Lung (tissue), 12 donors: ENCODE data around the gene FAM110D. TPM values are rescaled to one million over a fixed set of nuclear protein-coding genes. Genes with fewer than 3 reads are reported as not detected.
A peak's percentile ranks its signal among the peaks of the same experiment; 100 is the strongest.

Experiments used
- ATAC-seq: fragments of 200-7000 bp; cut with Tn5 transposase; one replicate; pipeline ENCODE4 v1.9.1; 2020; ENCODE audit warnings: moderate number of reproducible peaks; ENCODE audit not compliant: insufficient read depth, low FRiP score
- DNase-seq, 3 donors: peaks; one replicate each; pipeline ENCODE4 v3.0.0-alpha.2; 2013 to 2017
- H3K27ac ChIP-seq, 2 donors: one replicate each; pipeline ENCODE4 v1.5.1; 2013; ENCODE audit warnings: mild to moderate bottlenecking in 2 of 2, moderate library complexity in 2 of 2, control low read depth in 1 of 2, inconsistent platforms in 1 of 2, low read depth in 1 of 2, low read length in 1 of 2
- H3K27me3 ChIP-seq, 3 donors: one replicate each; pipeline ENCODE4 v1.5.1; 2013; ENCODE audit warnings: low read length in 2 of 3; ENCODE audit not compliant: control insufficient read depth in 3 of 3, insufficient read depth in 3 of 3
- H3K36me3 ChIP-seq, 4 donors: one replicate each; pipeline ENCODE4 v1.5.1; 2013; ENCODE audit warnings: low read length in 4 of 4, mild to moderate bottlenecking in 1 of 4, moderate library complexity in 1 of 4; ENCODE audit not compliant: control insufficient read depth in 4 of 4, insufficient read depth in 4 of 4
- H3K4me1 ChIP-seq, 5 donors: one replicate each; pipeline ENCODE4 v1.5.1; 2013; ENCODE audit warnings: low read length in 5 of 5, mild to moderate bottlenecking in 2 of 5, moderate library complexity in 1 of 5; ENCODE audit not compliant: control insufficient read depth in 5 of 5, insufficient read depth in 5 of 5
- H3K4me3 ChIP-seq: one replicate; pipeline ENCODE4 v1.5.1; 2013; ENCODE audit warnings: mild to moderate bottlenecking, control low read depth, moderate library complexity
- H3K9ac ChIP-seq, 2 donors: one replicate each; pipeline ENCODE4 v1.5.1; 2013; ENCODE audit warnings: low read length in 2 of 2, control low read depth in 1 of 2; ENCODE audit not compliant: insufficient read depth in 1 of 2
- H3K9me3 ChIP-seq, 4 donors: one replicate each; pipeline ENCODE4 v1.5.1; 2013; ENCODE audit warnings: low read length in 3 of 4, mild to moderate bottlenecking in 1 of 4, moderate library complexity in 1 of 4; ENCODE audit not compliant: control insufficient read depth in 4 of 4, insufficient read depth in 3 of 4
- CTCF ChIP-seq: IDR thresholded peaks from 2 replicates; pipeline ENCODE4 v1.5.1; 2012; ENCODE audit warnings: mild to moderate bottlenecking; ENCODE audit errors: control extremely low read depth, extremely low read depth
- WGBS, 2 donors: extraction: QIAGEN DNeasy Blood & Tissue Kit; methylation state at CpG; one replicate each; pipeline ENCODE4 v1.1.7; 2013; 5-methylcytosine and 5-hydroxymethylcytosine counted together
- polyA plus RNA-seq, 2 donors: library from polyadenylated mRNA; stranded (reverse); fragments of 200-250 nt; gene quantifications; one replicate each; pipeline ENCODE4 v1.2.1, GENCODE V29; 2013
- total RNA-seq, 2 donors: library from RNA; depleted of rRNA in 1 of 2; stranded (reverse); fragments of >200 nt in 1 of 2; gene quantifications; one replicate each; pipeline ENCODE4 v1.2.1, GENCODE V29; 2014 to 2021
- donor health status: control.
- donor health status: control.
- donor health status: Bipolar disorder and iron deficiency.
- donor health status: healthy.
- donor health status: DM: yes; HTN: yes; CAD: no.

The FAM110D gene
- total and polyA plus RNA-seq, 4 donors, result 1.1 to 3.4 (median 3.1) TPM

- no peaks in the 10 kb centered on the region for H3K9me3 ChIP-seq
- H3K36me3 ChIP-seq, result no peaks in the 10 kb centered on the region
- TF ChIP-seq CTCF, result no peak
- H3K27me3 ChIP-seq, result no peaks in the 10 kb centered on the region
- H3K4me1 ChIP-seq, result peaks cover 0 to 40% (median 7%) of the 10 kb centered on the region in 5 donors
- H3K9ac ChIP-seq, result no peak overlapping the region
- peak overlapping the region; percentile 40 for H3K4me3 ChIP-seq
- ATAC-seq (no peak), DNase-seq (no peak)
- WGBS, 2 donors, result 21 to 29% methylated on average over 21 of the region's 21 CpGs
- H3K27ac ChIP-seq, result peak overlapping the region in 1 of 2 donors; percentile 87
Measured at GRCh38 chr1:26162220-26162709, 3.4 kb downstream of the FAM110D start.

GRCh38 chr1:26163684-26164035 lies 4.8 kb downstream of the FAM110D start:
- 61 to 65% methylated on average over 9 of the region's 9 CpGs for WGBS, 2 donors
- no peak overlapping the region for H3K4me3 ChIP-seq
- H3K4me1 ChIP-seq, result peaks cover 0 to 36% (median 5%) of the 10 kb centered on the region in 5 donors
- DNase-seq, result no peak
- no peak overlapping the region for H3K9ac ChIP-seq
- TF ChIP-seq CTCF, result no peak
- no peaks in the 10 kb centered on the region for H3K9me3 ChIP-seq
- no peak overlapping the region for H3K27ac ChIP-seq
- no peak for ATAC-seq
- no peaks in the 10 kb centered on the region for H3K36me3 ChIP-seq
- no peaks in the 10 kb centered on the region for H3K27me3 ChIP-seq

- TF ChIP-seq CTCF, result peak; percentile 50
- H3K9me3 ChIP-seq, result no peaks in the 10 kb centered on the region
- peak overlapping the region in 1 of 2 donors; percentile 82 for H3K27ac ChIP-seq
- no peak overlapping the region for H3K4me3 ChIP-seq
- DNase-seq, result peak; percentile 50 to 69 (median 55)
- H3K4me1 ChIP-seq, result peaks cover 0 to 30% (median 5%) of the 10 kb centered on the region in 5 donors
- no peaks in the 10 kb centered on the region for H3K36me3 ChIP-seq
- WGBS, 2 donors, result 13 to 16% methylated on average over 64 to 72 of the region's 72 CpGs
- peak; percentile 42 for ATAC-seq
- H3K27me3 ChIP-seq, result no peaks in the 10 kb centered on the region
- H3K9ac ChIP-seq, result no peak overlapping the region
Measured at GRCh38 chr1:26164036-26164860, 5.4 kb downstream of the FAM110D start.
